ENCODE measurements around the gene SEPTIN6. TPM values are rescaled to one million over a fixed set of nuclear protein-coding genes. Genes with fewer than 3 reads are reported as not detected.

The SEPTIN6 gene
- total RNA-seq, 4 donors from 2014 or later = 9.2 to 18.4 (median 11.8) TPM

GRCh38 chrX:119682019-119682989, 10.7 kb downstream of the SEPTIN6 start:
- no peak for TF ChIP-seq CTCF (IDR thresholded peaks at IDR 0.05; ENCODE audit: low read depth)

GRCh38 chrX:119677654-119677981, 15.3 kb downstream of the SEPTIN6 start:
- no peak for TF ChIP-seq CTCF (IDR thresholded peaks at IDR 0.05; ENCODE audit: low read depth)

- no peak for TF ChIP-seq CTCF (IDR thresholded peaks at IDR 0.05; ENCODE audit: low read depth)
Observed at GRCh38 chrX:119676949-119677653, 15.9 kb downstream of the SEPTIN6 start.

- no peak for TF ChIP-seq CTCF (IDR thresholded peaks at IDR 0.05; ENCODE audit: low read depth)
Observed at GRCh38 chrX:119673336-119673735, 19.6 kb downstream of the SEPTIN6 start.

- TF ChIP-seq CTCF (IDR thresholded peaks at IDR 0.05; ENCODE audit: low read depth) = no peak
Observed at GRCh38 chrX:119672426-119672825, 20.5 kb downstream of the SEPTIN6 start.

GRCh38 chrX:119669424-119670037, 23.4 kb downstream of the SEPTIN6 start:
- no peak for TF ChIP-seq CTCF (IDR thresholded peaks at IDR 0.05; ENCODE audit: low read depth)

Measured in subcutaneous adipose tissue (tissue), 4 donors.